ENCODE data around the gene NOXO1. TPM values are rescaled to one million over a fixed set of nuclear protein-coding genes. Genes with fewer than 3 reads are reported as not detected.
A peak's percentile ranks its signal among the peaks of the same experiment; 100 is the strongest.

Gene NOXO1
- total RNA-seq, 1 experiment from 2014 or later = not detected

- no peak for DNase-seq (ENCODE audit: low read depth)
Observed at GRCh38 chr16:1998852-1999801, 17.9 kb upstream of the NOXO1 start.

- DNase-seq (ENCODE audit: low read depth) = no peak
Observed at GRCh38 chr16:1998360-1998835, 17.1 kb upstream of the NOXO1 start.

- DNase-seq (ENCODE audit: low read depth) = no peak
Observed at GRCh38 chr16:1997494-1998359, 16.5 kb upstream of the NOXO1 start.

GRCh38 chr16:1993731-1994131 is 12.5 kb upstream of the NOXO1 start:
- no peak for DNase-seq (ENCODE audit: low read depth)

- DNase-seq (ENCODE audit: low read depth) = no peak
Observed at GRCh38 chr16:1992704-1993317, 11.5 kb upstream of the NOXO1 start.

- no peak for DNase-seq (ENCODE audit: low read depth)
Observed at GRCh38 chr16:1991948-1992703, 10.9 kb upstream of the NOXO1 start.

- DNase-seq (ENCODE audit: low read depth) = no peak
Observed at GRCh38 chr16:1991588-1991947, 10.3 kb upstream of the NOXO1 start.

GRCh38 chr16:1991135-1991551 is 9.9 kb upstream of the NOXO1 start:
- DNase-seq (ENCODE audit: low read depth) = no peak

- no peak for DNase-seq (ENCODE audit: low read depth)
Observed at GRCh38 chr16:1990351-1991134, 9.3 kb upstream of the NOXO1 start.

GRCh38 chr16:1990101-1990350 is 8.8 kb upstream of the NOXO1 start:
- no peak for DNase-seq (ENCODE audit: low read depth)

GRCh38 chr16:1989209-1990100 is 8.2 kb upstream of the NOXO1 start, which contains the start of gene SYNGR3:
Gene SYNGR3, plus strand, starts transcription at chr16:1989970. Its CDS starts 133 bp downstream, at chr16:1990103.
- DNase-seq (ENCODE audit: low read depth) = no peak

GRCh38 chr16:1987198-1987597 is 5.9 kb upstream of the NOXO1 start:
- DNase-seq (ENCODE audit: low read depth) = no peak

- no peak for DNase-seq (ENCODE audit: low read depth)
Observed at GRCh38 chr16:1985466-1986150, 4.3 kb upstream of the NOXO1 start.

- no peak for DNase-seq (ENCODE audit: low read depth)
Observed at GRCh38 chr16:1984347-1985225, 3.3 kb upstream of the NOXO1 start.

GRCh38 chr16:1983544-1984346 is 2.5 kb upstream of the NOXO1 start, which contains the start of gene GFER:
Gene GFER, plus strand, starts transcription at chr16:1984193. Its CDS starts 26 bp downstream, at chr16:1984219.
- peak; percentile 88 for DNase-seq (ENCODE audit: low read depth)

- DNase-seq (ENCODE audit: low read depth) = no peak
Observed at GRCh38 chr16:1982991-1983543, 1.8 kb upstream of the NOXO1 start.

Data from HT1080 (cell line).